Neural progenitor cell (in vitro differentiated cells): ENCODE results near the gene WIPF1.

Experiments
- EZH2 ChIP-seq: fragments of 200-600 bp; sonication (generic); IDR thresholded peaks from 2 replicates; pipeline ENCODE4 v1.6.1; 2017; ENCODE audit warnings: antibody characterized with exemption, mild to moderate bottlenecking, moderate library complexity
- EZH2phosphoT487 ChIP-seq: fragments of 200-600 bp; sonication (generic); IDR thresholded peaks from 2 replicates; pipeline ENCODE4 v1.6.1; 2017; ENCODE audit warnings: antibody characterized with exemption
- TF ChIP-seq, protein P1 (sequence below): fragments of 200-600 bp; sonication (generic); IDR thresholded peaks from 2 replicates; pipeline ENCODE4 v1.5.1; 2017; ENCODE audit warnings: antibody characterized with exemption, mild to moderate bottlenecking

DNA sequence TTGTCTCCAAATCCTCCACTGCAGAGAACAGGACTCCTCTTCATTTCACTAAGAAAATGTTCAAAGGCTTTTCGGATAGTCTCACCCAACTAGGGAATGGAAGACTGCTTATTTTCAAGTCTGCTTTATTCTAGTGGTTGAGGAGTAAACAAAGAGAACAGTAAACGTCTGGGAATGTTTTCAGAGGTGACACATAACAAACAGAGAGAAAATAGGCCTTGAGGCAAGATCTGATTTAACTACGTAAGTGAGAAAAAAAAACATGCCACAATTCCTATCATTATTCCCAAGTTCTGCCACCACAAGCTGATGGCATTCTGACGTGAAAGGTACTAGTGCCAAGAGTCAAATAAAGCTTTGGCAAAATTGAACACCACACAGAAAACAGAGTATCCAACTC is 16.7 kb upstream of the WIPF1 start:
- TF ChIP-seq, protein P1, sequence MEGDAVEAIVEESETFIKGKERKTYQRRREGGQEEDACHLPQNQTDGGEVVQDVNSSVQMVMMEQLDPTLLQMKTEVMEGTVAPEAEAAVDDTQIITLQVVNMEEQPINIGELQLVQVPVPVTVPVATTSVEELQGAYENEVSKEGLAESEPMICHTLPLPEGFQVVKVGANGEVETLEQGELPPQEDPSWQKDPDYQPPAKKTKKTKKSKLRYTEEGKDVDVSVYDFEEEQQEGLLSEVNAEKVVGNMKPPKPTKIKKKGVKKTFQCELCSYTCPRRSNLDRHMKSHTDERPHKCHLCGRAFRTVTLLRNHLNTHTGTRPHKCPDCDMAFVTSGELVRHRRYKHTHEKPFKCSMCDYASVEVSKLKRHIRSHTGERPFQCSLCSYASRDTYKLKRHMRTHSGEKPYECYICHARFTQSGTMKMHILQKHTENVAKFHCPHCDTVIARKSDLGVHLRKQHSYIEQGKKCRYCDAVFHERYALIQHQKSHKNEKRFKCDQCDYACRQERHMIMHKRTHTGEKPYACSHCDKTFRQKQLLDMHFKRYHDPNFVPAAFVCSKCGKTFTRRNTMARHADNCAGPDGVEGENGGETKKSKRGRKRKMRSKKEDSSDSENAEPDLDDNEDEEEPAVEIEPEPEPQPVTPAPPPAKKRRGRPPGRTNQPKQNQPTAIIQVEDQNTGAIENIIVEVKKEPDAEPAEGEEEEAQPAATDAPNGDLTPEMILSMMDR: no peak
- TF ChIP-seq EZH2 (no peak), EZH2phosphoT487 (no peak)
